HG03457 (cell line): ENCODE data around the gene BPGM.
"Not testable (repeated sequence)": the region's sequence is repeated elsewhere in the genome, so short reads cannot be mapped to it uniquely, and the experiment has no call there.

Source experiments
- ATAC-seq: cut with Tn5 transposase; IDR thresholded peaks from one replicate; pipeline ENCODE4 v1.9.1; 2021; ENCODE audit warnings: moderate number of reproducible peaks; ENCODE audit not compliant: unreplicated experiment

Gene BPGM

DNA sequence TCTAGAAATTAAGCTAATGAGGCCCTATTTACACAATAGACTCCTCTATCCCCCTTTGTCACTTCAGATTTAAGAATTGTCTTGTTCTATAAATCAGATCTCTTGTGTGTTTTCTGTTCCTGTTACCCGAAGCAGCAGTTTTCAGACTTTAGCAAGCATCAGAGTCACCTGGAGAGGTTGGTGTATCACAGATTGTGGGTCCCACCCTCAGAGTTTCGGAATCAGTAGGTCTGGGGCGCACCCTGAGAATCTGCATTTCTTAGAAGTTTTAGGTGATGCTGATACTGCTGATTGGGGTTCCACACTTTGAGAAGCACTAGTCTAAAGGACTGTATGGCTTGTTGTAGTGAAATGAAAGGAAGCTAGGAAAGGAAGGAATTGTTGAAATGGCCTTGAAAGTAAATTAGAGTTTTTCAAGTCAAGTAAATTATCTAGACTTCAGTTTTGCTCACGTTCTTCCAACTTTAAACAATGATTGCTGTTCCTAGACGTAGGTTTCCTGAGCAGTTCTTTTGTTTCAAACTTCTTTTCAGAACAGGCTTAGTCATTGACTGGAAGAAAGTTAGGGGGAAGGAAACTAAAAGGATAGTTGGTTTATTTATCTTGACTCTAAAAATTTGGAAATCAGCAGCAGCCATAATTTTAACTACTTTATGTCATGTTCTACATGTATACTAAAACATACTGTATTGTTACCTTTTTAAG lies 15.7 kb downstream of the BPGM start:
- ATAC-seq: no peak

GRCh38 chr7:134662871-134663205 lies 16.2 kb downstream of the BPGM start:
- no peak for ATAC-seq

- not testable (repeated sequence) for ATAC-seq
Observed at GRCh38 chr7:134665045-134665444, 18.4 kb downstream of the BPGM start.

DNA sequence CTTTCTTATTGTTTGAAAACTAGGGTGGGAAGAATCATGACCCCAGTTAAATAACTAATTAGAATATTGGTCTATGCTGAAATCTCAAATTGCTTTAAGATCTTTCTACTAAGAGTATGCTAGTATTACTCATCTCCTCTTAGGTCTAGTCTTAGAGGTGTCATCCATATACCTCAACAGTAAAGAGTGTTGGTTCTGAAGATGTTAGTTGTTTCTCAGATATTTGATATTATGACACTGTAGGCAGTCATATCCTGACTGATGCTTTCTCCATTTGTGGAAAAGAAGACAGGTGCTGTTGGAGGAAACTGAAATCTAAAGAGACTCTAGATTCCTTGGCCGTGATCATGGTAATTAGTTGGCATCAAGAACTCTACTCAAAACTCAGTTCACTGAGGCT lies 21.2 kb downstream of the BPGM start:
- no peak for ATAC-seq

DNA sequence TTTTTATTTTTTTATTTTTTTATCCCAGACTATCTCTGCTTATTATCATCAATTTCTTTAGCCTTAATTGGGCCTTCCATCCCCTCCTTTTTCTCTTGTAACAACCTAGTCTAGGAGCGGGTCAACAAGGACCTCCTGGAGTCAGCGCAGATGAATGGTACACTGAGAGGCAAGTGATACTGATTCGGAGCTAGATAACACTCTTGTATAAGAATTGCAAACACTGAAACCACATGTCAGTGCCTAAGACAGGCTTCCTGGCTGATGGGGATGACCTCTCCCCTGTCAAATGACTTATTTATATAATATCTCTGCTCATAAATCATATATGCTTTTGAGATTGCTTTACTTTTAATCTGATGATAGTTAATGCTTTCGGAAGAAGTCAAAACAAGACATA lies 22.7 kb downstream of the BPGM start:
- no peak for ATAC-seq

DNA sequence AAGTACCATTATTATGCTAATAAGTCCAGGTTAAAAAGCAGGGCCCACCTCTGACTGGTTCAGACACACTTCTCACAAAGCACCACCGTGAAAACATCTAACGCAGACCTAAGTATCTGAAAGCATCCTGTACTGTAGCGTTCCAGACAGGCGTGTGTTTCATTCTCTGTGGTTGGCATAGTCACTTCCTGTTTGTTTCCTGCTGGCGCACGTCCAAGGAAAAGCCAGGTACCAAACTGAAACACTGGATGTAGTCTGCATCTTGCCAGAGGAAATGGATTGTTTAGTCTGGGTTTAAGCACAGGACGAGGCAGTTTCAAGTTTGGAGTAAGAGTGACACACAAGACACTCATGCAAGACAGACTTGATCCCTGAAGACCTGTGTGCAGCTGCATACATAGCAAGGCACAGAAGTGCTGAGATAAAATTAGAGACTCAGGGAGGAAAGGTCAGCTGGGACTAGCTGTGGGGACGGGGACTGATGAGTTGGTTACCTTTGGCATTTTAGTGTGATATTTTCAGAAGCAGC lies 23.3 kb downstream of the BPGM start:
- peak; percentile 86 for ATAC-seq

DNA sequence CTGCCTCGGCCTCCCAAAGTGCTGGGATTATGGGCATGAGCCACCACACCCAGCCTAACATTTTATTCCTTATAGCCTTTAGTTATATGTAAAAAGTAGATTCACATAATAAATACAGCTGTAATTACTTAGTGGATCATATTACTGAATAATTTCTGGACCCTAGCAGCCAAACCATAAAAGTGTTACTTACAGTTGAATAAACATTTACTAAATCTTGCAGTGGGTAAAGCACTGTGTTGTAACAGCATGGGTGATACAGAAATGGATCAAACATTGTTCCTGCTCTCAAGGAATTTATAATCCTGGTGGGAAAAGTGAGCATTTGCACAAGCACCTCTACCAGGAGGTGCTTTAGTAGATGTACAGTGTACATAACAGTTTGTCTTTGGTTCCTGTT lies 25.0 kb downstream of the BPGM start:
- ATAC-seq: no peak

- no peak for ATAC-seq
Observed at GRCh38 chr7:134674424-134674823, 27.8 kb downstream of the BPGM start.

- no peak for ATAC-seq
Observed at GRCh38 chr7:134676743-134677142, 30.1 kb downstream of the BPGM start.

DNA sequence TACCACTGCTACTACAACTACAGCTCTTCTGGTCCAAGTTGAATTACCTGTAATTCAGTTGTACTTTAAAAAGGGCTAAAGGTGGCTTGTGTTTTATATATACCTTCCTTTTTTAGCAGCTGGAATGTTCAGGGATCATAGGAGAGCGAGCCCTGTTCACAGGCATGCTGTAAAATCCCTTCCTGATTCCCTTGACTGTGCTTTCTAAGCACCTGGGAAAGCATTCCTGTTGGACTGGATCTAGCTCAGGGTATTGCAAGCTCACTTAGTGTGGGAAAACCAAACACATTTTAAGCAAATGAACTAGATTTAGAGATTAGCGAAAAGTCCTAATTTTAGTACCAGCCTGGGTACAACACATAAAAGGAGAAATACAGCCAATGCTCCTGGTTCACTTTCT lies 31.5 kb downstream of the BPGM start:
- no peak for ATAC-seq

DNA sequence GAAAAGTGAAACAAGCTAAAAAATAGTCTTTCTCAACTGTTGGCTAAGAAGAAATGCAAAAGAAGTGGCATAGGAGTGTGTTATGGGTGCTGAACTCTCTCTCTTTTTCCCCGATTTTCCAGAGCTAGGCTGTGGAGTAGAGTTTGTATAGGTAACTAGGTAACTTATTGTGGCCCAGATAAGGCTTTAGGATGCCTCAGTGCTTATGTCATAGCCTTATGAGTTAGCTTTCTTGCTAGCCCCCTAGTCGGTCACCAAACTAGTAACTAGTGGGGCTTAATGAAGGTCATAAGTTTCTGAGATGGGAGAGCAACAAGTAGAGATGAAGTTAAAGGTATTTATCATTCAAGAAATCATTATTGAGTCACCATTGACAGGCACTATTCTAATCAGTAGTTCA lies 32.4 kb downstream of the BPGM start:
- ATAC-seq: no peak

DNA sequence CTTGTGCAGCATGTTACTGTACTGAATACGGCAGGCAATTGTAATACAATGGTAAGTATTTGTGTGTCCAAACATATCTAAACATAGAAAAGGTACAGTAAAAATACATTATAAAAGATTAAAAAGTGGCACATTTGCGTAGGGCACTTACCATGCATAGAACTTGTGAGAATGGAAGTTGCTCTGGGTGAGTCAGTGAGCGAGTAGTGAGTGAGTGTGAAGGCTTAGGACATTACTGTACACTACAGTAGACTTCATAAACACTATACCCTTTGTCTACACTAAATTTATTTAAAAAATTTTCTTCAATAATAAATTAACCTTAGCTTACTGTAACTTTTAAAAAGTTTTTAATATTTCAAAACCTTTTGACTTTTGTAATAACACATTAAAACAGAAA lies 37.5 kb downstream of the BPGM start:
- no peak for ATAC-seq

DNA sequence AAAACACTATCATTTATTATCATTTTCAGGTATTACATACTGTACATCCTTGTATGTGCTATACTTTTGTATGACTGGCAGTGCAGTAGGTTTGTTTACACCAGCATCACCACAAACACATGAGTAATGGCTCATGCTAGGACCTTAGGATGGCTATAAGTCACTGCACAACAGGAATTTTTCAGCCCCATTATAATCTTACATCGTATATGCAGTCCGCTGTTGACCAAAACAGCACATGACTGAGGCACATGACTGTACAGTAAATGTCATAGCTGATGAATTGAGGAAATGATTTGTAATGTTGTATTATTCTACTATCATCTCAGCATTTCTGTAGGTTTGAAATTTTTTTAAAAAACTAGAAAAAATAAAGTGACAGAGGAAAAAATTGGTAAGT lies 38.6 kb downstream of the BPGM start:
- ATAC-seq: no peak

- ATAC-seq: no peak
Observed at GRCh38 chr7:134686786-134687185, 40.1 kb downstream of the BPGM start.

DNA sequence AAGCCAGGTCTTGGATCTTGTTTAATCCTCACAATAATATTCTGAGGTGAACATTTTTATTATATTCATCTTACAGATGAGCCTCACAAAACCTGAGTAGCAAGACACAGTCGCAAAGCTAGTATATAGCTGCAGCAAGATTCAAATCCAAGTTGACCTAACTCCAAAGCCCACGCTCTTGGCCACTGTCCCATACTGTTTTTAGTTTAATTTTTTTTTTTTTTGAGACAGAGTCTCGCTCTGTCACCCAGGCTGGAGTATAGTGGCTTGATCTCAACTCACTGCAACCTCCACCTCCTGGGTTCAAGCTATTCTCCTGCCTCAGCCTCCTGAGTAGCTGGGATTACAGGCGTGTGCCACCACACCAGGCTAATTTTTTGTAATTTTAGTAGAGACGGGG lies 42.9 kb downstream of the BPGM start:
- ATAC-seq: not testable (repeated sequence)

DNA sequence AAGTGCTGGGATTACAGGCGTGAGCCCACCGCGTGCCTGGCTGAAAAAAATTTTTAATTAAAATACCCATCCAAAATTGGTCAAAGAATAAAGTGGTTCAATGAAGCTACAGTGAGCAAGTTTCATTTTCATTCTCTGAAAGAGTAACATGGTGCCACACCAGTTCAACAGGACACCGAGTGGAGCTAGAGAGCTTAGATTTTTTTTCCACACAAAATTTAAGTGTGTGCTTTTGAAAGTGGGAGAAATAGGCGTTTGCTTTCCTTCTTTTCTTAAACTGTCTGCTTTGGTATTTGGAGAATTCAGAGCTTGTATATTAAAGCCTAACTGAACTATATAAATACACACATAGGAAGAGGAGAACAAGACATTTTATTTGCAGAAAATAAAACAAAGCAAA lies 43.4 kb downstream of the BPGM start:
- no peak for ATAC-seq

DNA sequence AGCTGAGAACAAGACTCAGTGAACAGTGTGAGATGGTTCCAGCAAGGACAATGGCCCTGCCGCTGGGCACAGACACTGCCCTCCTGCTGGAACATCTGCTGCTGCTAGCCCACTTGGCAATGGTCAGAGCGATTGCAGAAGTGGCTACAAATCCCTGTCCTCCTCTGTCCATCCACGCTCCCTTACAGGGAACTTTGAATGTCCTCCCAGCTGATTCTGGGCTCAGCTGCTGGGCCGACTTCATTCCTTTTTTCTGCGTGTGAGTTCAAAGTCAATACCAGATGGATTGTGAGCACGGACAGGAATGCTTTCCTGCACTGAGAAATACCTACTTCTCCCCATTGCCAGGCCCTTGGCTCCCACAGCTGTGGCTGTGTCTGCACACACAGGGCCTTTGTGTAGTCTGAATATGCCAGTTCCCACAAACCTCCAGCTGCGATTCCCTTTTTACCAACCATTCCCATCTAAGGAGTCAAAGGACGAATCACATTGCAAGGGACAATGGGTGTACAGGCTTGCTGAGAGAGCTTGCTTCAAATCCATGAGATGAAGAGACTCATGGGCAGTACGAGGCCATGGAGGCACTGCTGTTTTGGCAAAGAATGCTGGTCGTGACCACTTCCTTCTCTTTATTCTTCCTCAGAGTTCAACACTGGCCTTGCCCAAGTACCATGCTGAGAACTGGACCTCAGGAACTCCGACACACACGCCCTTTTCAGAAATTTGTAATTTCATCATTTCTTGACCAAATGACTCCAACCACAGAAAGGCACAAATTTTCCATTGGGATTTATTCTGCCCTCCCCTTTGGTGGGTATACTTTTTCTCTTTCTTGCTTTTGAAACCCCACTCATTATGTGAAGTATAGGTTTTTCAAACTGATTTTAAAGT lies 44.2 kb downstream of the BPGM start:
- no peak for ATAC-seq

- ATAC-seq: no peak
Observed at GRCh38 chr7:134691546-134692343, 45.1 kb downstream of the BPGM start.

- ATAC-seq: no peak
Observed at GRCh38 chr7:134692344-134692705, 45.7 kb downstream of the BPGM start.

DNA sequence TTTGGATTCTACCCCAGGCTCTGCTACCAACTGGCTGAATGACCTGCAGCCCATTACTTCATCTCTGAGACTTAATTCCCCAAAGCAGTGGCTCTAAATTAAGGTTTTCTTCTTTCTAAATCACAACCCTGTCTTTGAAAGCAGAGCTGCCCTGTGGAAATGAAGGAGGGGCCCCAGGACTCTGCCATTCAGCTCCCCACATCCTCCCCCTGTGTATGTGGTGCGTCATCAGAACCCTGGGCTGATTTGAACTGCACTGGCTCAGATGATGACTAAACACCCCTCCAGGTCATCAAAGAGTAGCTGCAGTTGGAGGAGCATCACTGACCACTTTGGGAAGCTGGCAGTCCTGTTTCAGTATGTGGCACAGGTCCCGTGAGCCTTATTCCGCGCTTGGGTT lies 46.6 kb downstream of the BPGM start:
- ATAC-seq: no peak

DNA sequence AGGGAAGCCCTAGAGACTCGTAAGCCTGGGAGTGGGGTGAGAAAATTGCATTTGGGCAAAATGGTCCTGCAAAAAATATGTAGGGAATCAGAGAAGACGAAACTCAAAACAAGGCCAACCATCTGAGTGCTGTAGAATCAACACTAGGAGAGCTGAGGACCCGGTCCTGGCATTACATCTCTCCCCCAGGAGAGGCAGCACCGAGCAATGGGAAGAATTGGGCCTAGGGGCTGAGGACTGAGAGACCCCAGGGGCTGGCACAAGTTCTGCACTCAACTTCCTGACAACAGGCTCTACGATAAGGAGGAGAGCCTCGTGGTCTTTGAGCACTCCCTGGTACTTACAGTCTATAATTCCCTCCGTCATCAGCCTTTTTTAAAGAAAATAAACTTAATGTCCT lies 47.6 kb downstream of the BPGM start:
- no peak for ATAC-seq

GRCh38 chr7:134694767-134695166 lies 48.1 kb downstream of the BPGM start:
- no peak for ATAC-seq
